HEK293 (cell line): ENCODE data around the gene ARV1.

Experiments
- CTCF ChIA-PET: fragments of 350-600 bp; formaldehyde crosslinking; extraction: SDS; loops from one replicate; lab custom pipeline; 2021; ENCODE audit warnings: antibody characterized with exemption; lab: Yijun Ruan, JAX
- POLR2A ChIA-PET: fragments of 300-600 bp; formaldehyde crosslinking; extraction: SDS; loops from one replicate; lab custom pipeline; 2020; ENCODE audit warnings: antibody characterized with exemption, inconsistent platforms; lab: Yijun Ruan, JAX
- H3K27ac ChIP-seq: fragments of 200-500 bp; sonication (Bioruptor generic); 2 replicates; pipeline ENCODE4 v1.5.1; 2014; ENCODE audit warnings: low read depth, low read length, control low read depth, inconsistent platforms; ENCODE audit errors: extremely low read depth
- H3K36me3 ChIP-seq, 2 experiments: fragments of 200-500 bp in 1 of 2; sonication (Bioruptor generic) in 1 of 2; 1 replicate in 1 of 2; 2 replicates in 1 of 2; pipeline ENCODE4 v1.5.1; 2014 to 2017; ENCODE audit warnings: inconsistent platforms in 2 of 2, low read length in 2 of 2; ENCODE audit not compliant: control insufficient read depth in 2 of 2, insufficient read depth in 1 of 2
- H3K4me1 ChIP-seq: fragments of 200-500 bp; sonication (Bioruptor generic); 2 replicates; pipeline ENCODE4 v1.5.1; 2014; ENCODE audit warnings: mild to moderate bottlenecking, low read length, inconsistent platforms; ENCODE audit not compliant: control insufficient read depth, insufficient read depth
- H3K4me3 ChIP-seq: 2 replicates; pipeline ENCODE4 v1.5.1; 2011; ENCODE audit warnings: low read depth, mild to moderate bottlenecking, control low read depth, low read length, moderate library complexity
- H3K9me3 ChIP-seq: fragments of 200-500 bp; sonication (Bioruptor generic); 2 replicates; pipeline ENCODE4 v1.5.1; 2014; ENCODE audit warnings: low read depth, low read length, inconsistent platforms; ENCODE audit not compliant: control insufficient read depth, insufficient read depth
- GLIS2 ChIP-seq: fragments of 450-650 bp; formaldehyde crosslinking; IDR thresholded peaks from 2 replicates; pipeline ENCODE4 v1.5.1; 2016; ENCODE audit warnings: missing biosample characterization, missing genetic modification characterization
- PRDM10 ChIP-seq: fragments of 450-650 bp; formaldehyde crosslinking; IDR thresholded peaks from 2 replicates; pipeline ENCODE4 v1.5.1; 2016; ENCODE audit warnings: missing biosample characterization, missing genetic modification characterization
- PRDM6 ChIP-seq: fragments of 450-650 bp; formaldehyde crosslinking; IDR thresholded peaks from 2 replicates; pipeline ENCODE4 v1.5.1; 2017; ENCODE audit warnings: missing biosample characterization, missing genetic modification characterization
- SP7 ChIP-seq: fragments of 450-650 bp; formaldehyde crosslinking; IDR thresholded peaks from 2 replicates; pipeline ENCODE4 v1.5.1; 2016; ENCODE audit warnings: missing biosample characterization, missing genetic modification characterization
- WT1 ChIP-seq: fragments of 450-650 bp; formaldehyde crosslinking; IDR thresholded peaks from 2 replicates; pipeline ENCODE4 v1.5.1; 2016; ENCODE audit warnings: missing biosample characterization, missing genetic modification characterization
- YY2 ChIP-seq: fragments of 450-650 bp; formaldehyde crosslinking; IDR thresholded peaks from 2 replicates; pipeline ENCODE4 v1.5.1; 2016; ENCODE audit warnings: missing biosample characterization, missing genetic modification characterization
- ZBTB1 ChIP-seq: fragments of 450-650 bp; formaldehyde crosslinking; IDR thresholded peaks from 2 replicates; pipeline ENCODE4 v1.5.1; 2016; ENCODE audit warnings: missing biosample characterization, missing genetic modification characterization
- ZBTB7A ChIP-seq: fragments of 450-650 bp; formaldehyde crosslinking; IDR thresholded peaks from 2 replicates; pipeline ENCODE4 v1.5.1; 2016; ENCODE audit warnings: low read depth, missing biosample characterization, missing genetic modification characterization
- ZBTB8A ChIP-seq: fragments of 450-650 bp; formaldehyde crosslinking; IDR thresholded peaks from 2 replicates; pipeline ENCODE4 v1.5.1; 2016; ENCODE audit warnings: missing biosample characterization, missing genetic modification characterization
- ZFP41 ChIP-seq: fragments of 450-650 bp; formaldehyde crosslinking; IDR thresholded peaks from 2 replicates; pipeline ENCODE4 v1.5.1; 2016; ENCODE audit warnings: missing biosample characterization, missing genetic modification characterization, borderline replicate concordance
- ZNF174 ChIP-seq: fragments of 450-650 bp; formaldehyde crosslinking; IDR thresholded peaks from 2 replicates; pipeline ENCODE4 v1.5.0; 2017; ENCODE audit warnings: missing biosample characterization, mild to moderate bottlenecking, missing genetic modification characterization
- ZNF37A ChIP-seq: fragments of 450-650 bp; IDR thresholded peaks from 2 replicates; pipeline ENCODE4 v1.5.1; 2018; ENCODE audit warnings: missing biosample characterization, missing genetic modification characterization
- ZNF391 ChIP-seq: fragments of 450-650 bp; formaldehyde crosslinking; IDR thresholded peaks from 2 replicates; pipeline ENCODE4 v1.5.1; 2016; ENCODE audit warnings: low read depth, missing biosample characterization, missing genetic modification characterization, borderline replicate concordance
- ZNF501 ChIP-seq: fragments of 450-650 bp; formaldehyde crosslinking; IDR thresholded peaks from 2 replicates; pipeline ENCODE4 v1.5.1; 2016; ENCODE audit warnings: missing biosample characterization, missing genetic modification characterization
- ZNF513 ChIP-seq: fragments of 450-650 bp; IDR thresholded peaks from 2 replicates; pipeline ENCODE4 v1.5.1; 2018; ENCODE audit warnings: missing biosample characterization, missing genetic modification characterization
- ZNF549 ChIP-seq: fragments of 450-650 bp; IDR thresholded peaks from 2 replicates; pipeline ENCODE4 v1.5.1; 2018; ENCODE audit warnings: missing biosample characterization, missing genetic modification characterization, mild to moderate bottlenecking, inconsistent platforms, moderate library complexity
- ZNF600 ChIP-seq: fragments of 450-650 bp; formaldehyde crosslinking; IDR thresholded peaks from 2 replicates; pipeline ENCODE4 v1.5.1; 2016; ENCODE audit warnings: missing biosample characterization, missing genetic modification characterization
- ZNF639 ChIP-seq: fragments of 450-650 bp; formaldehyde crosslinking; IDR thresholded peaks from 2 replicates; pipeline ENCODE4 v1.5.1; 2016; ENCODE audit warnings: missing biosample characterization, missing genetic modification characterization
- ZNF701 ChIP-seq: fragments of 450-650 bp; formaldehyde crosslinking; IDR thresholded peaks from 2 replicates; pipeline ENCODE4 v1.5.1; 2016; ENCODE audit warnings: missing biosample characterization, missing genetic modification characterization
- ZNF747 ChIP-seq: fragments of 450-650 bp; formaldehyde crosslinking; IDR thresholded peaks from 2 replicates; pipeline ENCODE4 v1.5.1; 2016; ENCODE audit warnings: missing biosample characterization, missing genetic modification characterization
- ZNF791 ChIP-seq: fragments of 450-650 bp; formaldehyde crosslinking; IDR thresholded peaks from 2 replicates; pipeline ENCODE4 v1.5.1; 2016; ENCODE audit warnings: missing biosample characterization, missing genetic modification characterization
- ZNF837 ChIP-seq: fragments of 450-650 bp; formaldehyde crosslinking; IDR thresholded peaks from 2 replicates; pipeline ENCODE4 v1.5.1; 2016; ENCODE audit warnings: missing biosample characterization, missing genetic modification characterization
- ZSCAN18 ChIP-seq: fragments of 450-650 bp; formaldehyde crosslinking; IDR thresholded peaks from 2 replicates; pipeline ENCODE4 v1.5.1; 2016; ENCODE audit warnings: missing biosample characterization, missing genetic modification characterization

ARV1 gene

GRCh38 chr1:231011360-231011759 is 32.5 kb downstream of the ARV1 start (continued):
- TF ChIP-seq ZNF513 (tag by site-specific recombination) (no peak), ZBTB1 (tag by site-specific recombination) (no peak), ZNF600 (tag by site-specific recombination) (no peak)

GRCh38 chr1:231011963-231012362 is 33.1 kb downstream of the ARV1 start:
- ChIA-PET POLR2A (no interaction called here), CTCF (interaction anchor here (0.6 kb wide), 1 partner anchor 178 kb away, joined by 3 read pairs; no protein-coding TSS in a partner anchor)
- no peak overlapping the region for H3K27ac ChIP-seq
- no peak for TF ChIP-seq ZSCAN18 (tag by site-specific recombination)
- no peak for TF ChIP-seq GLIS2 (tag by site-specific recombination)
- no peak for TF ChIP-seq ZBTB7A (tag by site-specific recombination)
- TF ChIP-seq ZNF791 = no peak
- no peak for TF ChIP-seq ZNF837 (tag by site-specific recombination)
- TF ChIP-seq ZNF701 = no peak
- TF ChIP-seq ZBTB8A (tag by site-specific recombination) = no peak
- TF ChIP-seq ZNF391 (tag by site-specific recombination) = no peak
- no peak for TF ChIP-seq ZFP41 (tag by site-specific recombination)
- no peak for TF ChIP-seq YY2 (tag by site-specific recombination)
- TF ChIP-seq ZNF501 = no peak
- no peak for TF ChIP-seq ZNF549 (tag by site-specific recombination)
- no peaks in the 10 kb centered on the region for H3K4me1 ChIP-seq
- H3K4me3 ChIP-seq = no peak overlapping the region
- H3K36me3 ChIP-seq = peaks cover 0 to 10% of the 10 kb centered on the region in 2 experiments; a peak in 1 of 3 replicates
- H3K9me3 ChIP-seq = no peaks in the 10 kb centered on the region

- Histone ChIP-seq H3K4me1 (no peaks in the 10 kb centered on the region), H3K36me3 (peaks cover 3 to 18% of the 10 kb centered on the region in 2 experiments; a peak in 2 of 3 replicates), H3K27ac (no peak overlapping the region), H3K4me3 (no peak overlapping the region), H3K9me3 (no peaks in the 10 kb centered on the region)
- ChIA-PET POLR2A (no interaction called here), CTCF (interaction anchor here (0.6 to 2.3 kb wide), 4 partner anchors 9 to 216 kb away, joined by 3 to 8 read pairs (median 4); no protein-coding TSS in a partner anchor)
- TF ChIP-seq WT1 (tag by site-specific recombination) = no peak
- no peak for TF ChIP-seq PRDM6 (tag by site-specific recombination)
- no peak for TF ChIP-seq ZNF639 (tag by site-specific recombination)
- no peak for TF ChIP-seq SP7 (tag by site-specific recombination)
- TF ChIP-seq ZNF174 (tag by site-specific recombination) = no peak
- no peak for TF ChIP-seq PRDM10 (tag by site-specific recombination)
- TF ChIP-seq ZNF37A = no peak
- TF ChIP-seq ZNF747 (tag by site-specific recombination) = no peak
Observed at GRCh38 chr1:231013391-231014015, 34.6 kb downstream of the ARV1 start.
